ENCODE measurements around the gene BLOC1S3.
A peak's percentile ranks its signal among the peaks of the same experiment; 100 is the strongest.

The BLOC1S3 gene

GRCh38 chr19:45133661-45134060, 44.9 kb upstream of the BLOC1S3 start:
- Histone ChIP-seq H3K9ac (ENCODE audit: low read length) (no peak overlapping the region), H3K9me3 (ENCODE audit: insufficient read depth, low read length) (no peaks in the 10 kb centered on the region), H4K20me1 (ENCODE audit: insufficient read depth, low read length) (no peaks in the 10 kb centered on the region), H2AFZ (ENCODE audit: low read depth, low read length) (no peak overlapping the region), H3K79me2 (ENCODE audit: low read length) (peaks cover 17% of the 10 kb centered on the region), H3K4me1 (ENCODE audit: low read length) (peaks cover 28% of the 10 kb centered on the region), H3K4me3 (ENCODE audit: low read length) (no peak overlapping the region), H3K4me2 (ENCODE audit: low read length) (no peak overlapping the region), H3K27me3 (ENCODE audit: low read depth, low read length) (no peaks in the 10 kb centered on the region), H3K36me3 (replicated peaks; ENCODE audit: low read depth, low read length) (peaks cover 2% of the 10 kb centered on the region), H3K27ac (ENCODE audit: low read length) (no peak overlapping the region)
- TF ChIP-seq CTCF (IDR thresholded peaks at IDR 0.05; ENCODE audit: low read depth, low read length), result no peak
- TF ChIP-seq EZH2phosphoT487 (IDR thresholded peaks at IDR 0.05; ENCODE audit: low read depth), result no peak

GRCh38 chr19:45135176-45135885, 43.3 kb upstream of the BLOC1S3 start:
- no peak for TF ChIP-seq CTCF (IDR thresholded peaks at IDR 0.05; ENCODE audit: low read depth, low read length)
- no peak for TF ChIP-seq EZH2phosphoT487 (IDR thresholded peaks at IDR 0.05; ENCODE audit: low read depth)
- no peaks in the 10 kb centered on the region for H3K9me3 ChIP-seq (ENCODE audit: insufficient read depth, low read length)
- no peak overlapping the region for H3K4me3 ChIP-seq (ENCODE audit: low read length)
- H3K4me2 ChIP-seq (ENCODE audit: low read length), result no peak overlapping the region
- H3K27me3 ChIP-seq (ENCODE audit: low read depth, low read length), result no peaks in the 10 kb centered on the region
- H3K4me1 ChIP-seq (ENCODE audit: low read length), result peaks cover 28% of the 10 kb centered on the region
- H3K36me3 ChIP-seq (replicated peaks; ENCODE audit: low read depth, low read length), result peaks cover 2% of the 10 kb centered on the region
- H3K27ac ChIP-seq (ENCODE audit: low read length), result no peak overlapping the region
- no peaks in the 10 kb centered on the region for H4K20me1 ChIP-seq (ENCODE audit: insufficient read depth, low read length)
- no peak overlapping the region for H3K9ac ChIP-seq (ENCODE audit: low read length)
- H3K79me2 ChIP-seq (ENCODE audit: low read length), result peaks cover 16% of the 10 kb centered on the region
- no peak overlapping the region for H2AFZ ChIP-seq (ENCODE audit: low read depth, low read length)

GRCh38 chr19:45136507-45137178, 41.9 kb upstream of the BLOC1S3 start:
- Histone ChIP-seq H3K79me2 (ENCODE audit: low read length) (peaks cover 16% of the 10 kb centered on the region), H3K4me3 (ENCODE audit: low read length) (peak overlapping the region; percentile 72), H4K20me1 (ENCODE audit: insufficient read depth, low read length) (no peaks in the 10 kb centered on the region), H3K9me3 (ENCODE audit: insufficient read depth, low read length) (no peaks in the 10 kb centered on the region), H3K36me3 (replicated peaks; ENCODE audit: low read depth, low read length) (peaks cover 2% of the 10 kb centered on the region), H3K27me3 (ENCODE audit: low read depth, low read length) (no peaks in the 10 kb centered on the region), H3K27ac (ENCODE audit: low read length) (peak overlapping the region; percentile 89), H3K4me1 (ENCODE audit: low read length) (peaks cover 28% of the 10 kb centered on the region), H3K9ac (ENCODE audit: low read length) (peak overlapping the region; percentile 86), H2AFZ (ENCODE audit: low read depth, low read length) (no peak overlapping the region), H3K4me2 (ENCODE audit: low read length) (peak overlapping the region; percentile 95)
- no peak for TF ChIP-seq CTCF (IDR thresholded peaks at IDR 0.05; ENCODE audit: low read depth, low read length)
- no peak for TF ChIP-seq EZH2phosphoT487 (IDR thresholded peaks at IDR 0.05; ENCODE audit: low read depth)

GRCh38 chr19:45137179-45137761, 41.3 kb upstream of the BLOC1S3 start:
- H3K79me2 ChIP-seq (ENCODE audit: low read length), result peaks cover 16% of the 10 kb centered on the region
- no peak for TF ChIP-seq EZH2phosphoT487 (IDR thresholded peaks at IDR 0.05; ENCODE audit: low read depth)
- no peak; the same call in 1 of the 2 replicates for TF ChIP-seq CTCF (IDR thresholded peaks at IDR 0.05; ENCODE audit: low read depth, low read length)
- H3K4me2 ChIP-seq (ENCODE audit: low read length), result peak overlapping the region; percentile 95
- peak overlapping the region; percentile 89 for H3K27ac ChIP-seq (ENCODE audit: low read length)
- H3K36me3 ChIP-seq (replicated peaks; ENCODE audit: low read depth, low read length), result peaks cover 2% of the 10 kb centered on the region
- H2AFZ ChIP-seq (ENCODE audit: low read depth, low read length), result no peak overlapping the region; the same call in 1 of the 2 replicates
- H4K20me1 ChIP-seq (ENCODE audit: insufficient read depth, low read length), result no peaks in the 10 kb centered on the region
- H3K9me3 ChIP-seq (ENCODE audit: insufficient read depth, low read length), result no peaks in the 10 kb centered on the region
- H3K9ac ChIP-seq (ENCODE audit: low read length), result peak overlapping the region; percentile 86
- H3K27me3 ChIP-seq (ENCODE audit: low read depth, low read length), result no peaks in the 10 kb centered on the region
- peaks cover 28% of the 10 kb centered on the region for H3K4me1 ChIP-seq (ENCODE audit: low read length)
- H3K4me3 ChIP-seq (ENCODE audit: low read length), result peak overlapping the region; percentile 72

All from OCI-LY3 (cell line).